Measurements from ENCODE around the gene NKD2. TPM values are rescaled to one million over a fixed set of nuclear protein-coding genes. Genes with fewer than 3 reads are reported as not detected.

Gene NKD2
- total and polyA plus RNA-seq, 2 experiments from 2014 or later: 1.4 to 9.1 TPM

GRCh38 chr5:997711-998110, 10.9 kb upstream of the NKD2 start:
- H3K9me3 ChIP-seq (ENCODE audit: low read depth): no peaks in the 10 kb centered on the region
- H3K4me1 ChIP-seq (ENCODE audit: insufficient read depth): peaks cover 17% of the 10 kb centered on the region
- DNase-seq (ENCODE audit: low spot score): no peak
- no peaks in the 10 kb centered on the region for H4K20me1 ChIP-seq (ENCODE audit: insufficient read depth, poor library complexity, severe bottlenecking)
- no peaks in the 10 kb centered on the region for H3K36me3 ChIP-seq (replicated peaks; ENCODE audit: insufficient read depth, low read depth)
- no peak overlapping the region for H2AFZ ChIP-seq
- TF ChIP-seq EZH2 (IDR thresholded peaks at IDR 0.05; ENCODE audit: borderline replicate concordance) (no peak), CTCF (IDR thresholded peaks at IDR 0.05; ENCODE audit: poor library complexity) (no peak)
- H3K27ac ChIP-seq: peak overlapping the region; percentile 72
- H3K4me2 ChIP-seq: no peak overlapping the region
- no peak overlapping the region for H3K4me3 ChIP-seq
- H3K9me2 ChIP-seq (replicated peaks; ENCODE audit: insufficient read depth): no peaks in the 10 kb centered on the region
- no peaks in the 10 kb centered on the region for H3K27me3 ChIP-seq
- H3K79me2 ChIP-seq: no peaks in the 10 kb centered on the region
- WGBS (ENCODE audit: low lambda C conversion rate, missing lambda C conversion rate): 88% methylated on average over 6 of the region's 6 CpGs

- WGBS (ENCODE audit: low lambda C conversion rate, missing lambda C conversion rate): 91% methylated on average over 11 of the region's 12 CpGs
- Histone ChIP-seq H3K79me2 (no peaks in the 10 kb centered on the region), H3K27ac (peak overlapping the region; percentile 72), H2AFZ (no peak overlapping the region), H3K27me3 (no peaks in the 10 kb centered on the region), H3K9me3 (ENCODE audit: low read depth) (no peaks in the 10 kb centered on the region), H3K4me2 (no peak overlapping the region), H3K4me1 (ENCODE audit: insufficient read depth) (peaks cover 17% of the 10 kb centered on the region), H3K4me3 (no peak overlapping the region), H3K36me3 (replicated peaks; ENCODE audit: insufficient read depth, low read depth) (no peaks in the 10 kb centered on the region), H3K9me2 (replicated peaks; ENCODE audit: insufficient read depth) (no peaks in the 10 kb centered on the region), H4K20me1 (ENCODE audit: insufficient read depth, poor library complexity, severe bottlenecking) (no peaks in the 10 kb centered on the region)
- TF ChIP-seq CTCF (IDR thresholded peaks at IDR 0.05; ENCODE audit: poor library complexity) (no peak), EZH2phosphoT487 (IDR thresholded peaks at IDR 0.05; ENCODE audit: low read depth, severe bottlenecking, unreplicated experiment) (no peak), EZH2 (IDR thresholded peaks at IDR 0.05; ENCODE audit: borderline replicate concordance) (no peak)
- DNase-seq (ENCODE audit: low spot score): no peak
Observed at GRCh38 chr5:998246-999031, 10.2 kb upstream of the NKD2 start.

GRCh38 chr5:999032-999501, 9.5 kb upstream of the NKD2 start:
- Histone ChIP-seq H3K4me2 (no peak overlapping the region), H2AFZ (no peak overlapping the region), H3K27ac (peak overlapping the region; percentile 72), H4K20me1 (ENCODE audit: insufficient read depth, poor library complexity, severe bottlenecking) (no peaks in the 10 kb centered on the region), H3K36me3 (replicated peaks; ENCODE audit: insufficient read depth, low read depth) (no peaks in the 10 kb centered on the region), H3K9me2 (replicated peaks; ENCODE audit: insufficient read depth) (no peaks in the 10 kb centered on the region), H3K4me1 (ENCODE audit: insufficient read depth) (peaks cover 17% of the 10 kb centered on the region), H3K4me3 (no peak overlapping the region), H3K9me3 (ENCODE audit: low read depth) (no peaks in the 10 kb centered on the region), H3K79me2 (no peaks in the 10 kb centered on the region), H3K27me3 (no peaks in the 10 kb centered on the region)
- no peak for DNase-seq (ENCODE audit: low spot score)
- TF ChIP-seq CTCF (IDR thresholded peaks at IDR 0.05; ENCODE audit: poor library complexity) (no peak), EZH2 (IDR thresholded peaks at IDR 0.05; ENCODE audit: borderline replicate concordance) (no peak), EZH2phosphoT487 (IDR thresholded peaks at IDR 0.05; ENCODE audit: low read depth, severe bottlenecking, unreplicated experiment) (no peak)
- WGBS (ENCODE audit: low lambda C conversion rate, missing lambda C conversion rate): 80% methylated on average over 6 of the region's 6 CpGs
